IMR-90 (cell line): ENCODE results near the gene FNIP2.

Source experiments
- TF ChIP-seq, protein P1 (sequence below): conservative IDR thresholded peaks from 2 replicates; pipeline ENCODE4 v1.5.1; 2012; ENCODE audit warnings: mild to moderate bottlenecking, low read depth, low read length, improper control_type of control experiment
- TF ChIP-seq, protein P2 (sequence below): fragments of 150-350 bp; IDR thresholded peaks from 2 replicates; pipeline ENCODE4 v1.6.1; 2017; ENCODE audit warnings: mild to moderate bottlenecking, antibody characterized with exemption, low read length, low read depth

DNA sequence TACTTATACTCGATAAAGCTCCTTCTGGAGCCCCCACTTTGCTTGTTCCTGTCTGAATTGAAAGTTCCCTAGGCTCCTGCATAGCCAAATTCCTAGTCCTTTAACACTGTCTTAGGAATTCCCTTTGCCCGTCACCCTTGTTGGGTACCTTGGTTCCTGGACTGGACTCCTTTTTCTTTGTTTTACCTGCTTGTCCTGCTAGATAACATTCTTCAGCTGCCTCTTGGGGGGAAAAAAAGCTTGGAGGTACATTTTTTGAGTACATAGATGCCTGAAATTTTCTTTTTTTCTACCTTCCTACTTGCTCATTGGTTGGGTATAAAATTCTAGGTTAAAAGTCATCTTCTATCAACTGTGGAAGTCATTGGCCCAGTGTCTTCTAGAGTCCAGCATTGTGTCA, 179.2 kb downstream of the FNIP2 start:
- TF ChIP-seq, protein P1, sequence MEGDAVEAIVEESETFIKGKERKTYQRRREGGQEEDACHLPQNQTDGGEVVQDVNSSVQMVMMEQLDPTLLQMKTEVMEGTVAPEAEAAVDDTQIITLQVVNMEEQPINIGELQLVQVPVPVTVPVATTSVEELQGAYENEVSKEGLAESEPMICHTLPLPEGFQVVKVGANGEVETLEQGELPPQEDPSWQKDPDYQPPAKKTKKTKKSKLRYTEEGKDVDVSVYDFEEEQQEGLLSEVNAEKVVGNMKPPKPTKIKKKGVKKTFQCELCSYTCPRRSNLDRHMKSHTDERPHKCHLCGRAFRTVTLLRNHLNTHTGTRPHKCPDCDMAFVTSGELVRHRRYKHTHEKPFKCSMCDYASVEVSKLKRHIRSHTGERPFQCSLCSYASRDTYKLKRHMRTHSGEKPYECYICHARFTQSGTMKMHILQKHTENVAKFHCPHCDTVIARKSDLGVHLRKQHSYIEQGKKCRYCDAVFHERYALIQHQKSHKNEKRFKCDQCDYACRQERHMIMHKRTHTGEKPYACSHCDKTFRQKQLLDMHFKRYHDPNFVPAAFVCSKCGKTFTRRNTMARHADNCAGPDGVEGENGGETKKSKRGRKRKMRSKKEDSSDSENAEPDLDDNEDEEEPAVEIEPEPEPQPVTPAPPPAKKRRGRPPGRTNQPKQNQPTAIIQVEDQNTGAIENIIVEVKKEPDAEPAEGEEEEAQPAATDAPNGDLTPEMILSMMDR, result no peak
- TF ChIP-seq, protein P2, sequence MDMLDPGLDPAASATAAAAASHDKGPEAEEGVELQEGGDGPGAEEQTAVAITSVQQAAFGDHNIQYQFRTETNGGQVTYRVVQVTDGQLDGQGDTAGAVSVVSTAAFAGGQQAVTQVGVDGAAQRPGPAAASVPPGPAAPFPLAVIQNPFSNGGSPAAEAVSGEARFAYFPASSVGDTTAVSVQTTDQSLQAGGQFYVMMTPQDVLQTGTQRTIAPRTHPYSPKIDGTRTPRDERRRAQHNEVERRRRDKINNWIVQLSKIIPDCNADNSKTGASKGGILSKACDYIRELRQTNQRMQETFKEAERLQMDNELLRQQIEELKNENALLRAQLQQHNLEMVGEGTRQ, result no peak
